Osteocyte (in vitro differentiated cells): ENCODE results near the gene ARGLU1. TPM values are rescaled to one million over a fixed set of nuclear protein-coding genes. Genes with fewer than 3 reads are reported as not detected.

Source experiments
- DNase-seq: peaks from one replicate; pipeline ENCODE4 v3.0.0; 2021; ENCODE audit warnings: mixed read lengths; ENCODE audit not compliant: unreplicated experiment; ENCODE audit errors: extremely low spot score
- H3K27ac Mint-ChIP-seq: one replicate; pipeline ENCODE4 v1.8.0; 2021; ENCODE audit warnings: mild to moderate bottlenecking, mixed read lengths; ENCODE audit not compliant: unreplicated experiment
- H3K27me3 Mint-ChIP-seq: one replicate; pipeline ENCODE4 v1.8.0; 2021; ENCODE audit warnings: mixed read lengths; ENCODE audit not compliant: unreplicated experiment
- H3K36me3 Mint-ChIP-seq: one replicate; pipeline ENCODE4 v1.8.0; 2021; ENCODE audit warnings: mixed read lengths; ENCODE audit not compliant: unreplicated experiment
- H3K4me1 Mint-ChIP-seq: one replicate; pipeline ENCODE4 v1.8.0; 2021; ENCODE audit warnings: mixed read lengths; ENCODE audit not compliant: unreplicated experiment
- H3K4me3 Mint-ChIP-seq: one replicate; pipeline ENCODE4 v1.8.0; 2021; ENCODE audit warnings: mild to moderate bottlenecking, moderate library complexity, mixed read lengths; ENCODE audit not compliant: unreplicated experiment
- H3K9me3 Mint-ChIP-seq: one replicate; pipeline ENCODE4 v1.8.0; 2021; ENCODE audit warnings: mixed read lengths; ENCODE audit not compliant: unreplicated experiment
- CTCF ChIP-seq: fragments of 200-600 bp; sonication (generic); IDR thresholded peaks from 2 replicates; pipeline ENCODE4 v1.5.0; 2021; ENCODE audit warnings: antibody characterized with exemption, mild to moderate bottlenecking, moderate library complexity
- total RNA-seq: library from RNA; stranded (reverse); gene quantifications from 2 replicates; pipeline ENCODE4 v1.2.1, GENCODE V29; 2021

The ARGLU1 gene
- total RNA-seq, 1 donor from 2014 or later: 78.8 TPM

GRCh38 chr13:106588367-106588766, 20.4 kb upstream of the ARGLU1 start:
- Mint-ChIP-seq H3K36me3 (peaks cover 5% of the 10 kb centered on the region), H3K27me3 (no peaks in the 10 kb centered on the region), H3K27ac (no peak overlapping the region), H3K9me3 (peaks cover 11% of the 10 kb centered on the region), H3K4me1 (peaks cover 2% of the 10 kb centered on the region), H3K4me3 (no peak overlapping the region)
- TF ChIP-seq CTCF: no peak
- DNase-seq: no peak

DNA sequence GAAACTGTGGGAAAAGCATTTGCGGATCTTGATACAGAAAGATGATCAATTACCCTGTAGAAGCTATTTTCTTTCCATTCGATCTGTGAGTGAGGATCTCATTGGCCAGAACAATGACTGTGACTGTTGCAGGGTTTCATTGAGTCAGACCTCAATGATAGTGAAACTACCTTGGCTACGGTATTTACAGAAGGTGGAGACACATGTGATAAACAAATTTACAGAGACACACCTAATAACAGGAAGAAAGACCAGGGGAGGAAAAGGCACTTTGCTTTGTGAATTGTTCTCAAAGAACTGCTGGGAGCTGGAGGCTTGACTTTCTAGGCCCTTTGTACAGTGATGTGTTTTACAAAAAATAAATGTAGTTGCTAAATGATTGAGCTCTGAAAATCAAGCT, 19.9 kb upstream of the ARGLU1 start:
- Mint-ChIP-seq H3K4me3 (no peak overlapping the region), H3K9me3 (peaks cover 11% of the 10 kb centered on the region), H3K27me3 (no peaks in the 10 kb centered on the region), H3K27ac (no peak overlapping the region), H3K4me1 (peaks cover 2% of the 10 kb centered on the region), H3K36me3 (peaks cover 5% of the 10 kb centered on the region)
- DNase-seq: no peak
- TF ChIP-seq CTCF: no peak

GRCh38 chr13:106586648-106587166, 18.8 kb upstream of the ARGLU1 start:
- Mint-ChIP-seq H3K27me3 (peaks cover under 1% of the 10 kb centered on the region), H3K9me3 (peaks cover 11% of the 10 kb centered on the region), H3K27ac (no peak overlapping the region), H3K36me3 (peaks cover 5% of the 10 kb centered on the region), H3K4me1 (peaks cover 2% of the 10 kb centered on the region), H3K4me3 (no peak overlapping the region)
- no peak for DNase-seq
- TF ChIP-seq CTCF: no peak

- H3K27me3 Mint-ChIP-seq: peaks cover 4% of the 10 kb centered on the region
- no peak for TF ChIP-seq CTCF
- DNase-seq: no peak
- no peak overlapping the region for H3K27ac Mint-ChIP-seq
- no peaks in the 10 kb centered on the region for H3K4me1 Mint-ChIP-seq
- H3K4me3 Mint-ChIP-seq: no peak overlapping the region
- peaks cover 3% of the 10 kb centered on the region for H3K36me3 Mint-ChIP-seq
- H3K9me3 Mint-ChIP-seq: peaks cover 8% of the 10 kb centered on the region
Measured at GRCh38 chr13:106581225-106581624, 13.3 kb upstream of the ARGLU1 start.

DNA sequence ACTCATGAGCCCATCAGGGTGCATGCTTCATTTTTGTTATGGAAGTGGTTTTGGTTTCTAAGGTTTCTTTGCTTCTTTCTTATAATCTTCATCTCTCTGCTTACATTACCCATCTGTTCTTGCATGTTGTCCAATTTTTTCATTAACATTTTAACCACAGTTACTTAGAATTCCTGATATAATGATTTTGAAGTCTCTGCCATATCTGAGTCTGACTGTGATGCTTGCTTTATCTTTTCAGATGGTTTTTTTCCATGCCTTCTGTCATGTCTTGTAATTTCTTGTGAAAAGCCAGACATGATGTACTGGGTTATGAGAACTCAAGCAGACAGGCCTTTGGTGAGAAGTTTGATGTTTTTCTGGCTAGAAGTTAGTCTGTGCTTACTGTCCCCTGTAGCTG, 8.0 kb upstream of the ARGLU1 start:
- Mint-ChIP-seq H3K27me3 (no peaks in the 10 kb centered on the region), H3K36me3 (no peaks in the 10 kb centered on the region), H3K27ac (no peak overlapping the region), H3K4me1 (no peaks in the 10 kb centered on the region), H3K9me3 (no peaks in the 10 kb centered on the region), H3K4me3 (no peak overlapping the region)
- no peak for DNase-seq
- TF ChIP-seq CTCF: no peak
